ENCODE results near the gene JARID2. TPM values are rescaled to one million over a fixed set of nuclear protein-coding genes. Genes with fewer than 3 reads are reported as not detected.
A peak's percentile ranks its signal among the peaks of the same experiment; 100 is the strongest.

Gene JARID2
- total and polyA plus RNA-seq, 2 of the 4 experiments (the other 2 are of a cell fraction): 9.6 to 12.9 TPM

GRCh38 chr6:15544321-15544900 lies 298.5 kb downstream of the JARID2 start:
- Histone ChIP-seq H3K79me1 (ENCODE audit: low read depth in 1 of 2, low read length in 2 of 2) (peaks cover 6 to 7% of the 10 kb centered on the region in 2 experiments), H3K56ac (ENCODE audit: extremely low read depth, insufficient read depth, low read length) (no peak overlapping the region), H2BK20ac (ENCODE audit: low read depth, low read length) (no peak overlapping the region), H3K9me1 (ENCODE audit: insufficient read depth, low read length) (peaks cover 5% of the 10 kb centered on the region; the same call in 1 of the 2 replicates), H3K36me3 (ENCODE audit: control insufficient read depth, insufficient read depth, low read length) (no peaks in the 10 kb centered on the region), H3K4me3 (ENCODE audit: insufficient read depth, low read depth, low read length) (no peak overlapping the region), H3K23ac (ENCODE audit: low read depth, low read length) (no peak overlapping the region), H2BK5ac (ENCODE audit: low read depth, low read length, poor library complexity, severe bottlenecking) (no peak overlapping the region), H2BK120ac (ENCODE audit: low read depth, low read length) (no peak overlapping the region), H3K14ac (replicated peaks; ENCODE audit: low read depth, low read length) (no peak overlapping the region), H2AK5ac (ENCODE audit: low read depth, low read length) (no peak overlapping the region), H2BK15ac (ENCODE audit: low read depth, low read length) (no peak overlapping the region), H4K5ac (ENCODE audit: low read depth, low read length) (no peak overlapping the region), H2AK9ac (replicated peaks; ENCODE audit: low read depth, low read length, poor library complexity) (no peak overlapping the region), H3K9me3 (ENCODE audit: control insufficient read depth, insufficient read depth, low read length) (no peaks in the 10 kb centered on the region), H3K4me1 (ENCODE audit: control insufficient read depth, insufficient read depth, low read length) (peaks cover 6% of the 10 kb centered on the region), H3K4ac (ENCODE audit: low read depth, low read length) (no peak overlapping the region), H3K4me2 (ENCODE audit: low read depth, low read length) (no peak overlapping the region), H3K27me3 (ENCODE audit: control insufficient read depth, insufficient read depth, low read length) (no peaks in the 10 kb centered on the region), H3K9ac (ENCODE audit: low read depth, low read length) (no peak overlapping the region), H3K27ac (ENCODE audit: insufficient read depth, low read length) (no peak overlapping the region), H4K8ac (ENCODE audit: low read depth in 2 of 2, low read length in 2 of 2) (no peak overlapping the region), H3K18ac (ENCODE audit: low read depth, low read length) (no peak overlapping the region), H4K20me1 (ENCODE audit: insufficient read depth, low read length) (no peaks in the 10 kb centered on the region; the same call in 1 of the 2 replicates), H2AFZ (replicated peaks; ENCODE audit: low read length, poor library complexity) (no peak overlapping the region), H4K91ac (ENCODE audit: insufficient read depth, low read depth, low read length) (no peak overlapping the region)
- POLR2A ChIA-PET (ENCODE audit: unreplicated experiment): no interaction called here
- TF ChIP-seq CHD1 (IDR thresholded peaks at IDR 0.05; ENCODE audit: low read depth, low read length) (no peak), POLR2A (IDR thresholded peaks at IDR 0.05; ENCODE audit: low read depth, low read length) (no peak), NFE2L2 (IDR thresholded peaks at IDR 0.05; ENCODE audit: low read depth, low read length) (no peak), RCOR1 (IDR thresholded peaks at IDR 0.05; ENCODE audit: insufficient replicate concordance, low read length) (no peak), FOS (IDR thresholded peaks at IDR 0.05; ENCODE audit: low read depth, low read length) (no peak), RAD21 (IDR thresholded peaks at IDR 0.05; ENCODE audit: low read length) (no peak), ELK1 (IDR thresholded peaks at IDR 0.05; ENCODE audit: borderline replicate concordance, low read depth, low read length) (no peak), MAFK (IDR thresholded peaks at IDR 0.05; ENCODE audit: low read depth, low read length) (no peak), SMC3 (IDR thresholded peaks at IDR 0.05; ENCODE audit: low read depth, low read length) (no peak), CTCF (conservative IDR thresholded peaks at IDR 0.05; ENCODE audit: low read depth, low read length) (no peak)
- dilution Hi-C loops (cut with HindIII; ENCODE audit: low sequenced_read_pairs, unreplicated experiment) (no loop called here), in situ Hi-C loops (cut with MboI; ENCODE audit: low sequenced_read_pairs) (no loop called here), intact Hi-C loops (cut with micrococcal nuclease) (no loop called here)
- no TSS peak for BruUV-seq (replicated peaks)
- peak; percentile 60 for DNase-seq
- no peak for ATAC-seq (ENCODE audit: low read depth)
- WGBS, 2 experiments (ENCODE audit: extremely low coverage in 2 of 2, insufficient read length in 1 of 2): no CpG with 5 or more reads among the region's 4 CpGs
- CTCF ChIA-PET: no interaction called here
